K562 (cell line): ENCODE measurements around the gene MYO7A.

Experiments
- HCFC1 ChIP-seq: IDR thresholded peaks from 2 replicates; pipeline ENCODE4 v1.6.1; 2012; ENCODE audit warnings: low read depth, low read length, improper control_type of control experiment
- HMGXB4 ChIP-seq: sonication (generic); formaldehyde crosslinking; IDR thresholded peaks from 2 replicates; pipeline ENCODE4 v1.8.1; 2023; ENCODE audit warnings: mild to moderate bottlenecking, missing genetic modification reagents
- RNF219 ChIP-seq: fragments of 250-450 bp; sonication (Bioruptor Pico); IDR thresholded peaks from 2 replicates; pipeline ENCODE4 v1.5.0; 2022; ENCODE audit warnings: mild to moderate bottlenecking
- USF1 ChIP-seq: sonication (generic); formaldehyde crosslinking; IDR thresholded peaks from 2 replicates; pipeline ENCODE4 v1.9.0; 2022; ENCODE audit warnings: mild to moderate bottlenecking, missing genetic modification reagents
- XRCC4 ChIP-seq: IDR thresholded peaks from one replicate; pipeline ENCODE4 v1.6.1; 2011; ENCODE audit not compliant: insufficient read depth, insufficient read length; ENCODE audit errors: extremely low read depth
- ZFP30 ChIP-seq: fragments of 250-450 bp; sonication (Bioruptor Pico); IDR thresholded peaks from 2 replicates; pipeline ENCODE4 v1.8.0; 2022; ENCODE audit warnings: moderate library complexity, mild to moderate bottlenecking, inconsistent platforms, borderline replicate concordance
- ZNF175 ChIP-seq: fragments of 200-800 bp; sonication (Bioruptor generic); IDR thresholded peaks from 2 replicates; pipeline ENCODE4 v1.6.1; 2016; ENCODE audit warnings: low read depth, mild to moderate bottlenecking, missing genetic modification characterization, missing compliant biosample characterization

GRCh38 chr11:77125191-77125590 lies 2.9 kb upstream of the MYO7A start:
- TF ChIP-seq USF1 (CRISPR knock-in tag): no peak
- no peak for TF ChIP-seq HMGXB4
- TF ChIP-seq RNF219 (CRISPR knock-in tag): no peak
- TF ChIP-seq ZNF175: no peak
- no peak for TF ChIP-seq XRCC4
- no peak for TF ChIP-seq HCFC1
- no peak for TF ChIP-seq ZFP30 (CRISPR knock-in tag)
